Activated CD4-positive, CD25-positive, alpha-beta regulatory T cell treated with anti-CD3 and anti-CD28 coated beads, Interleukin-2, amount 50 U/mL, for 16 hours (primary cell): ENCODE measurements around the gene TST.

ENCODE experiments used
- DNase-seq: peaks from one replicate; pipeline ENCODE4 v3.0.0-alpha.2; 2020; ENCODE audit warnings: low read depth, low spot score

Gene TST

GRCh38 chr22:36982136-36982535 lies 37.1 kb downstream of the TST start:
- DNase-seq, result no peak

DNA sequence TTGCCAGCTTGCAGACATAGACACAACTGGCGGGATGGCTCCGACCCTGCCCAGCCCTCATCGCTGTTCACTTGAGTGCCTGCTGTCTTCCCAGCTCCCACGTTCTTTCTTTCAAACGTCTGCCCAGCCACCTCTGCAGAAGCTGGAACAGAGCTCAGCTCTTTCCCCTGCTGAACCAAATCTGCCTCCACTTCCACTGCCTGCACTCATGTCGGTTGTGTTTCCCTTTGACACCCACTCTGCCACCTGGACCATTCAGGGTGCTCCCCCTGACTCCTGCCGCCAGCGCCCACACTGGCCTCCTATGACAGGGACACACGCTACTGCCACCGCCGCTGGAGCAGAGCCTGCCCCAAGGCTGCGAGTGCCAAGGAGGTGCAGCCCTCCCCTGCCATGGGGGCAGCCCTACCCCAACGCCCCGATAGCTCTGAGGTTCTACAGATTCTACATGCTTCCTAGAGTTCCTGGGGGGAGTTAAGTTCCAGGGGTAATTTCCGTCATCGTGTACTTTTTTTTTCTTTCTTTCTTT lies 37.9 kb downstream of the TST start:
- DNase-seq, result no peak

- no peak for DNase-seq
Observed at GRCh38 chr22:36979016-36979910, 40.0 kb downstream of the TST start.

GRCh38 chr22:36977947-36978660 lies 41.1 kb downstream of the TST start:
- peak; percentile 82 for DNase-seq

- peak; percentile 58 for DNase-seq
Observed at GRCh38 chr22:36977401-36977861, 41.8 kb downstream of the TST start.

DNA sequence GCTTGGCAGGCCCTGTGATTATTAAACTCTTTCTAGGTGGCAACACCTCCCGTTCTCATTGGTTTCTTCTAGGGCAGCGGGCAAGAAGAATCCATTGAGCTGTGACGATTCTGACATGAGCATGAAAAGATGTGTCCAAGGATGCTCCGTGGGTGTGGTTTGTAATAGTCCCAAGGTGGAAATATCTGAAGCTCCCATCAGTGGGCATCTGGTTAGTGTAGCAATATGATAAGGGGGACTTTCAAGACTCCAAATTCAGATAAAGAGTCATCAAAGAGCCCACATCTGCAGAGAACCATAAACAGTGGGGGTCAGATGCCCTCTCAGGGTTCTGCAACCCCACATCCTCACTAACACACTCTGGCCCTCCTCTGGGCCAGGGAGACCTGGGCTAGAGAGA lies 42.6 kb downstream of the TST start:
- no peak for DNase-seq

GRCh38 chr22:36971341-36972125 lies 47.7 kb downstream of the TST start:
- no peak for DNase-seq

- DNase-seq, result no peak
Observed at GRCh38 chr22:36968249-36968964, 50.8 kb downstream of the TST start.

- DNase-seq, result no peak
Observed at GRCh38 chr22:36966851-36967540, 52.3 kb downstream of the TST start.

DNA sequence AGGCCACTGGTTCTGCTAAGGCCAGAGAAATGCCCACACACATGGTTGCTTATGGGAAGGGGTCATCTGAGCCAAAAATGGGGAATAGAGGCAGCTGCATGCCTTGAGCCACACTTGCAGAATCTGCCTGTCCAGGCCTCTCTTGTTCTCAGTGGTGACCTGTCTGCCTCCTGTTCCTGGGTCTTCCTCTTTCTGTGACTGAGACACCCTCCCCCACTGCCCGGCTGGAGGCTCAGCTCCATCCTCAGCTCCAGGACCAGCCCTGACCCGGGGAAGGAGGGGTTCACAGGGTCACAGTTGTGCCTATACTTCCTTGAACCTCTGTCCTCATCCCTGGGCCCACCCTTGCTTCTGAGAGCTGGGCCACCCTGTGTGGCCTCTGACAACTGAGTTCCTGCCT lies 53.6 kb downstream of the TST start:
- no peak for DNase-seq

GRCh38 chr22:36964106-36964505 lies 55.1 kb downstream of the TST start:
- DNase-seq, result no peak

DNA sequence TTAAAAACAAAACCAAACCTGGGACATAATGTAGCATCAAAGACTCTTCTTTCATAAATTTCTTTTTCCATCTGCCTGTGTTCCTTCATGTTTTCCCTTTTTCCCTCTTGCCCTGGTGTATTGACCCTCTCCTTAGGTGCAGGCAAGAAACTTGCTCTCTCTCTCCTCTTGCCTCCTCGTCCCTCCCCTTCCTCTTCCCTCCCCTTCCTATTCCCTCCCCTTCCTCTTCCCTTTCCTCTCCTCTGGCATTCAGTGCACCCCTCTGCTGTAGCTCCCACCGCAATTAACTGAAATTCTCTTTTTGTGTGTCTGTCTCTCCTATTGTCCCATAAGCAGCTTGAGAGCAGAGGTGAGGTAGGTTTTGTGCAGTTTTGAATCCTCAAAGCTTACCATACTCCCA lies 55.9 kb downstream of the TST start:
- DNase-seq, result no peak

GRCh38 chr22:36961626-36962025 lies 57.6 kb downstream of the TST start:
- DNase-seq, result no peak
